Measurements from ENCODE around the gene DDAH2.
A peak's percentile ranks its signal among the peaks of the same experiment; 100 is the strongest.

Gene DDAH2

DNA sequence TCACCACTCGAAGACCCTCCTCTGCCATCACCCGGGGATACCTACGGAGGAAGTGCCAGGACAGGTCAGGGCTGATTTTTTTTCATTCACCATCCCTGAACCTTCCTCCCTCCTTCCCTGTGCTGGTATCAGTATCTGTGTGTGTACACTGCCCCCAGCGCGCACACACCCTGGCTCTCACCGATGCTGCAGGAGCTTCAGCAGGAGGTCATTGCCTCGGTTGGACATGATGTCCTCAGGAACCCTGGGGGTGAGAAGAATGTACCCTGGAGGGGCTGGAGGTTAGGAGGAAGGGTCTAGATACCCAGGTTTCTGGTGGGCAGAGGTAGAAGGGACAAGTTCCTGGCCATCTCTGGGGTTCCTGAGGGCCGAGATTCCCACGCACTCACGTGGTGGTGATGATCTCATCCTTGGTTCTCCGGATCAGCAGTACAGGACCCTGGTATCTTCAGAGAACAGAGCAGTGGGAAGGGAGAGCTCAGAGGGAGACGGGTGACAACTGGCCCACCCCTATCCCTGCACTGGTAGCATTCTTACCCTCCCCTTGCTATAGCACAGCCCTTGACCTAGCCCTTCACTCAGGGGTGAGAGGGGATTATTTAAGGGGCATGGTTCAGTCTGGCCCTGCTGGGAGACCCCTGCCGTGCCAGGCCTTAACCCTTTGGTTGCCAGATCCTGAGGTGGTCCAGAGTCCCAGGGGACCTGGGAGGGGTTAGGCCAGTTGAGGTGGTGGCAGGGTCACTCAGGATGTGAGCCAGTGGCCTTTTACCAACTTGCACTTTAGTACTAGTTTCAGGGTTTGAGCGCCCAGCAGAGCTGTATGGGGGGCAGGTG lies 41.0 kb downstream of the DDAH2 start:
- no peak for DNase-seq

DNA sequence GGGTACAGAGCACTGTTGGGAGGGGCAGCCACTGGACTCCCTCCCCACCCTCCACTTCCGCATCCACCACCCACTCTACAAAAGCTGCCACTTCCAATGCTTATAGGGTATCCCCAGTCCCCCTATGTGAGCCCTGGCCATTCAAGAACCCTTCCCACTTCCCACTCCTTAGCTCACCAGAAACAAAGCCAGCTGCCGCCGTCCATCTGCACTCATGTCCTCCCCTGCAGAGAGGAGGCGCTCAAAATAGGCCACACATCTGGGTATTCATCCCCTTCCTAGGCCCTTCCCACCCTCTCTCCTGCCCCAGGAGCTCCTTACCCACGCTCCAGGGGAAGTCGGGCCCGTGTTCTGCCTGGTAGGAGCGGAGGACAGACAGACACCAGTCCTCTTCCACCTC lies 41.8 kb downstream of the DDAH2 start:
- DNase-seq = no peak

GRCh38 chr6:31686483-31686882 lies 42.6 kb downstream of the DDAH2 start:
- no peak for DNase-seq

DNA sequence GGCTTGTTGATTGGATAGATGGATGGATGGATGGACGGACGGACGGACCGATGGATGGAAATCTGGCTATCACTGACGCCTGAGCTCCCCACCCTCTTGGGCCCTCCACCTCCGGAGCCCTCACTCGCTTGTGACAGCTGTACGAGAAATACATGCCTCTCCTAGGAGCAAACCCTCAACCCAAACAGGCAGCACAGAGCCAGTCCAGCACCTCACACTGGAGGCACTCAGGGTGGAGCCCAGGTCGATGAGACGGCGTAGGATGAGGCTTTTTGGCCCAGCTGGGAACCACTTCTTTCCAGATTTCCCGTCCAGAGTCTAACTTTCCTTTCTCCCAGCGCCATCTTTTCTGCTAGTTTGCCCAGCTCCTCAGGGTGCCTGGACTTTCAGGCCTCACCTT lies 45.5 kb downstream of the DDAH2 start:
- peak; percentile 22 for DNase-seq

DNA sequence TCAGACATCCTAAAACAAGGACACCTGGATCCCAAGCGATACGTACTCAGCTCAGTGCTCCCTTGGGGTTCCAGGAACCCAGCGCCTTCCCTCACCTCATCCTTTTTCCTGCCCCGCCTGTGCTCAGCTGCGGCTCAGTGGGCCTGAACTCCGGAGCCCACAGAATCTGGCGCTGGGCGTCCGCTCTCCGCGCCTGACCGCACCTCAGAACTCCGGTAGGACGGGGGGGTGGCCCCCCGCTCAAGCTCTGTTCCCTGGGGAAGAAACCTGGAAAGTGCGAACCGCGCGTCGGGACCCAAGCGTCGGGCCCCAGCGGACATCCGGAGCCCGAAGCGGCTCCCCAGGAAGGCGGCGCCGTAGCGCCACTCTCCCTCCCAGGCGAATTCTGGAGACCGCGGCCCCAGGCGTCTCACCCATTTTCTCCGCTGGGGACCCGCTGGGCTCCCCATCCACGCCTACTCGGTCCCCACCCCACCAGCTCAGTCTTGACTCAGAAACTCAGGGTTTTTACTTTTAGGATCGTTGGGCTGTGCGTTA lies 47.9 kb downstream of the DDAH2 start:
- peak; percentile 77 for DNase-seq

- DNase-seq = peak; percentile 96
Measured at GRCh38 chr6:31680226-31681134, 48.6 kb downstream of the DDAH2 start, which contains the start of gene LY6G5C. LY6G5C (minus strand) TSS chr6:31681067; CDS start chr6:31680373, 694 bp downstream.

DNA sequence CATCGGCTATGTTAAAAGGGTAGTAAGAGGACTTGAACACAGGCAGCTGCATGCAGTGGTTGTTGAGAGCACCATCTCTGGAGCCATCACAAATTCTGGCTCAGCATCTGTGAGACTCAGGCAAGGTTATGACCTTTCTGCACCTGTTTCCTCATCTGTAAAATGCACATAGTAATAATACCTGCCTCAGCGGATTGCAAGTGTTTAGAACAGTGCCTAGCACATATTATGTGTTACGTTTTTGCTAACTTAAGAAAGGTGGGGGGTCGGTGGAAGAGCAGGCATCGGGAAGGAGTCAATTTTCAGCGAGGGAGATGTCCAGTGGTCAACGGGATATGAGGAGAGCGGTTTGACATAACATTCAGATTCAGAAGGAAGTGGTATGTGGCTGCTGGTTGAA lies 51.1 kb downstream of the DDAH2 start:
- no peak for DNase-seq
